Stimulated activated CD8-positive, alpha-beta memory T cell treated with anti-CD3 and anti-CD28 coated beads, Interleukin-7, amount 100 ng/mL, for 1 hour (primary cell): ENCODE data around the gene SH3RF1.
"Not testable (repeated sequence)": the region's sequence is repeated elsewhere in the genome, so short reads cannot be mapped to it uniquely, and the experiment has no call there.

Experiments
- DNase-seq, 2 donors: peaks; one replicate each; pipeline ENCODE4 v3.0.0-alpha.2; 2020; ENCODE audit warnings: low read depth in 2 of 2

Gene SH3RF1

DNA sequence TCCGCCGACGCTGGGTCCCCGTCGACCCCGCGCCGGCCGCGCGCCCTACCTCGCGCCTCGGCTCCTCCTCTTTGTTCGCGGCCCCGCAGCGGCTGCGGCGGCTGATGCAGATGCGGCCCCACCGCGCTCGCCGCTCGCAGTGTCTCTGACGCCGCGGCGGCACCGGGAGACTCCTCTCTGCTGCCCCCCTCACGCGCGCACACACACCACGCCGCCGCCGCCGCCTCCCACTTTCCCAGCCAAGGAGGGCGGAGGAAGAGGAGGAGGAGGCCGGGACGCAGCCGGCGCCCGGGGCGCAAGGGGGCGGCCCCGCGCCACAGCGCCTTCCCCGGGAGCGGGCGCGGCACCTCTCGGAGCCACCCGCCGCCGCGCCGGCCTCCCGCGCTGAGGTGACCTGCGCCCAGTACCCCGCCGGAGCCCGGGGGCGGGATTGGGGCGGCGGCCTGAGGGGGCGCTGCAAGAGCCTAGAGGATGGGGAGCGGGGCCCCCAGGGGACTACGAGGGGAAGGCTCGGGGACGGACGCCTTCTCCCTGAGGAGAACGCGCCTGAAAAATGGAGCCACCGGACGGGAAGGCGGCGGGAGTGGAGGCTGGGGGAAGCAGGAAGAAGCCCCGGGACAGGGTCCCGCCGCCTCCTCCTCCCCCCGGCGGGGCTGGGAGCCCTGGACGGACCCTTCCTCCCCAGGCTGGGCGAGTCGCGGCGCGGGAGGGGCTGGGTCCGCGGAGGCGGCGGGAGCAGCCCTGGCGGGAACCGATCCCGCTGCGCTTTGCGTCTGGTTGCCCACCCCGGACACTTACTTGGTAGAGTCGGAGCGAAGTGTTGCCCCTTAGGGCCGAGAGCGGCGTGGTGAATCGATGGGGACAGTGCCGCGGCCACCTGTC, at the start of gene SH3RF1:
SH3RF1 (minus strand) TSS at position 147 of the 882 bp plus-strand sequence. CDS start 1,744 bp downstream, outside the sequence.
- DNase-seq = no peak

DNA sequence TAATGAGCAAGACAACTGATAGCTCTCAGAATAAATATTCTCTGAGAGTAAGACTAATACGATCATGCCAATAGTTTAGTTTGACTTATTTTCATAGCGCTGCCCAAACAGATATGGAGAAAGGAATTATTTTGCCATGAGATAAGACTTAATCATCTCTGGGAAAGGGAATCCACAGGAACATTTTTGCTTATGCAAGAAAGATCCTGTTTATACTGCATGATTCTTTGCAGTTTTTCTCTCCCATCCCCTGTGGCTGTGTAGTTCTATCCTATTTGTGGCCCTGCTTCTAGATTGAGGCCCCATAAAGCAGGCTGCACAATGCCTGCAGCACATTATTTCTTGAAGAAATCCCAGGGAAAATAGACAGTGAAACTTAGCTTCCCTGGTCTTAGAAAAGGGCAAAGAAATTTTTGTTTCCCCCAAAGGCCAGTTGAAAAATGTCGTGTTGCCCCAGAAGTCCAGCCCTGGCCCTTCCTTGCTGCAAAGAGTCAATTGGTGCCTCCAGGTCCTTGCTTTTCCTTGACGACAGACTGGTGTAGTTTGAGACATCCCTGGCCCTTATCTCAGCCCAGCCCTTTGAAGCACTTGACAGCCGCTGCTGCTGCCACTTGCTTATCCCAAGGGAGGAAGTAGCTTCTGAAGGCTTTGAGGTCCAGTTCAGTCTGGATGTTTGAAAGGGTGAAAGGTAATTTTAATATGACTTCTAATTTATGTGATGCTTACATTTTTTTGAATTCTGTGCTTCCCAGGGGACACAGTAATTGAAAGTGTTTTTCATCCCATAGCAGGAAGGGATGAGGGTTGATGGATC, 45.0 kb upstream of the SH3RF1 start:
- DNase-seq = no peak

DNA sequence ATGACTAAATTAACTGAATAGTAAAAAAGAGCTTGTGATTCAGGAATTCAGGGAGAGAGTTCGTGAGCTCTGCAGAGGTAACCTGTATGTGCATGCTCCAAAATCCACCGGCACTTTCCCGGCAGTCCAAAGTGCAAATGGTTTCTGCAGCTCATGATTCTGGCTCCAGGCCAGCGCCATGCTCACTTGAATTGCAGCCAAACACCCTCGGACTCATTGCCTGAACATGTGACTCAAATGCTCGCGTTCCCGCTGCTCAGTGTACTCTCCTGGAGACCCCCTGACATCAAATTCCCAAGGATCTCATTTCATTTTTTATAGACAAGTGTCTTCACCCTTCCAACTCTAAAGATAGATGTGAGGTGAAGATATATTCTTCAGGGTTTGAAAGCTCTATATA, 44.1 kb upstream of the SH3RF1 start:
- no peak for DNase-seq

DNA sequence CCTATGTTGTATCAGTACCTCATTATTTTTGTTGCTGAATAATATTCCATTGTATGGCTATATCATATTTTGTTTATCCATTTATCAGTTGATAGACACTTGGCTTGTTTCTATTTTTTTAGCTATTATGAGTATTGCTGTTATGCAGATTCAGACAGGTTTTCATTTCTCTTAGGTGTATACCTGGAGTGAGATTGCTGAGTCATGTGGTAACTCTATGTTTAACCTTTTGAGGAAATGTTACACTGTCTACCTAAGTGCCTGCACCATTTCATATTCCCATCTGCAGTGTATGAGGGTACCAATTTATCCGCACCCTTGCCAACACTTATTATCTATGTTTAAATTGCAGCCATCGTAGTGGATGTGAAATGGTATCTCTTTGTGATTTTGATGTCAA, 43.0 kb upstream of the SH3RF1 start:
- no peak for DNase-seq

DNA sequence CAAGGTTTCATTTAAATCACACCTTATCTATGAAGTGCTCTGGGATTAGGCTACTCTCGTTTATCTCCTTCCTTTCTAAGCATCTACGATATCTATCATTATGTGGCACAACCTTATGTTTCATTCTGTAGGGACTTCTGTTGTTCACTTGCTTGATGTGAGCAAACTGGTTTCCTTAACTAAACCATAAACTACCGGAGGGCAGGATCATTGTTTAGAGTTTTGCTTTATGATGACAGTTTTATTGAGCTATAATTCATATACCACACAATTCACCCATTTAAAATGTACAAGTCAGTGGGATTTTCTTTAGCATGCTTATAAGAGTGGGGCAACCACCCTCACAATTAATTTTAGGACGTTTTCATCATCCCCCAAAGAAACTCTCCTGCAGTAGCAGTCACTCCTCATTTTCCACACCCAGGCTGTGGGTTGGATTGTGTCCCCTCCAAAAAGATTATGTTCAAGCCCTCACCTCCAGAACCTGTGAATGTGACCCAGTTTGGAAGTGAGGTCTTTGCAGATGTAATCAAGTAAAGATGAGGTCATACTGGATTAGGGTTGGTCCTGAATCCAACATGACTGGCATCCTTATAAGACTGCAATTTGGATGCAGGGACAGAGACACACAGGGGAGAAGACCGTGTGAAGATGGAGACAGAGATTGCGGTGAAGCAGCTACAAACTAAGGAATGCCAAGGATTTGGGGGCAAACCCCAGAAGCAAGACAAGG, 42.1 kb upstream of the SH3RF1 start:
- no peak for DNase-seq

DNA sequence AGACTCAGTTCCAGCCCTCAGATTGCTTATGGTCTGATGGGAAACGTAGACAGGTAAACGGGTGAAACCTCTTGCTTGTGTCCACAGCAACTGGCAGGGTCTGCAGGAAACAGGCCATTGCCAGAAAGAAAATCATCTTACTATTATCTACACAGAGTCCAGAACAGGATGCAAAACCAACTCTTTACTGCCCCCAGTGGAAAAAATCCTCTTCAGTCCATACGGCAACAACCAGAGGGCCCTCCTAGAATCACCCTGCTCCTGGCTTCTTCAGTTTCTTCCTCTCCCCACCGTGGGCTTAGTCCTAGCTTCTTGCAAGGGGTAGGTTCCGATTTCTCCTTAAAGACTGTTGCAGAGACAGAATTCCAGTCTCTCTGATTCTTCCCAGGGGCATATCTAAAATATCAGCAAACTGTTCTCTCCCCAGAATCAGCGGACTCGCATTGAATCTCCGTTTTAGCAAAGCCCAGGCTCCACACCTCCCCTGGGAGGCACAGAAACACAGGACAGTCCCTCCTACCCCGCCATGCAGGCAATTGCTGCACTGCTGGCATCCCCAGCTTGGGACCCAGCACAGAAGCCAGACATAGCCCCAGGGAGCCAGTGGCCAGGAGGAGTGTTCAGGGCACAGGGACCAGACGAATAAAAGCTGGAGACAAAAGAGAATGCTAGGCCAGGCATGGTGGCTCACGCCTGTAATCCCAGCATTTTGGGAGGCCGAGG, 41.0 kb upstream of the SH3RF1 start:
- DNase-seq = no peak

DNA sequence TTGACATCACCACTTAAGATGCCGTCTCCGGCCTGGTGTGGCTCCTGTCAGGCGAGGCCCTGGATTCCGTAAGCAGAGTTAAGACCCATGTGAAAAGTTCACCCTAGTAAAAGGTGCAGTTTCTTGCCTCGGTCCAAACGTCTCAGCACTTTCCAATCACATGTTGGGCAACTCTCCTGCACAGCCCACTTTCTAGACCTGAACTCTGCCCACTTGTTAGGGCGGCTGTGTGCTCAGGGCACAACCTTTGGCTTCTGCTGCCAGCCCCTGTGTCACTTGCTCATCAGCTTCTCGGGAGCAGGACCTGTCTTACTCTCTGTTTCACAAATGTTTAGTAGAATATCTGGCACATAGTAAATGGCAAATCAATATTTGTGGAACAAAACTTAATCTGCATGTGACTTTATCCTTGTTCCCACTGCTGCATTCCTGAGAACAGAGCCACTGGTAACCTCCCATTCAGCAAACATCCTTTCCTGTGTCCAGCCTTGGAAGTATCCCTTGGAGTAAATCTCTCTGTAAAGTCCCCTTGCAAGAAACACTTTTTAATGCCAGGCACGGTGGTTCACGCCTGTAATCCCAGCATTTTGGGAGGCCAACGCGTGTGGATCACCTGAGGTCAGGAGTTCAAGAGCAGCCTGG, 38.7 kb upstream of the SH3RF1 start:
- no peak for DNase-seq

DNA sequence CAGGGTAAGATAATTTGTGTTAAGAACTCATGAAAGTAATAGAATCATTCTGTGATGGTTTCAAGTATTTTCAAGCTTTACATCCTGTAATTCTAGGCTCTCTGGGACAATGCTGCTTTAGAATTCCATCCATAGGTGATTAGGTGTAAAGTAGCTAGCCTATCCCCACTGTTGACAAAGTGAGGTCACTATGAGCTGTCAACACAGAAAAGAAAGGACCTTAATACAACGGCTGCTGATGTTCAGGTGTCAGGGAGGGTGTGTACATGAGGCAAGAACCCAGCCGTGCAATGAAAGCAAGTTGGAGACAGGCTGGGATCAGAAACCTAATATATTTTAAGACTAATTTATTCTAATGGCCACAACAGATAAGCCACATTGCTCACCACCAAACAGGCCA, 36.8 kb upstream of the SH3RF1 start:
- no peak for DNase-seq

DNA sequence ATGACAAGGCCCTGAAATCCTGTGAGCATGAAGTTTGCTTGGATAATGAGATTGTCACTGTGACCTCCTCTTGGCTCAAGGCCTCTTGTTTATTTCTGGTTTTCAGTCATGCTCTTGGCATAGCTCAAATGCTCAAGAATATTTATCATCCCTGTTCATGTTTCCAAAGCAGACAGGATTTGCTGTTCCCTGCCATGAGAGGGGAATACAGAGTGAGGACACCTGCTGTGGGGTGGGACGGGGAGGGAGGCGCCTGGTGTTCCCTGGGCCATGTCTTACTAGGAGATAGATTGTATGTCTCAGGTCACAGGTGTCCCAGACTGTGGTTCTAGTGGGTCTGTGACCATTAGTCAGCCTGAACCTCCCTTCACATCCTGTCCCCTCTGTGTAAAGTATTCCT, 34.9 kb upstream of the SH3RF1 start:
- DNase-seq = no peak

DNA sequence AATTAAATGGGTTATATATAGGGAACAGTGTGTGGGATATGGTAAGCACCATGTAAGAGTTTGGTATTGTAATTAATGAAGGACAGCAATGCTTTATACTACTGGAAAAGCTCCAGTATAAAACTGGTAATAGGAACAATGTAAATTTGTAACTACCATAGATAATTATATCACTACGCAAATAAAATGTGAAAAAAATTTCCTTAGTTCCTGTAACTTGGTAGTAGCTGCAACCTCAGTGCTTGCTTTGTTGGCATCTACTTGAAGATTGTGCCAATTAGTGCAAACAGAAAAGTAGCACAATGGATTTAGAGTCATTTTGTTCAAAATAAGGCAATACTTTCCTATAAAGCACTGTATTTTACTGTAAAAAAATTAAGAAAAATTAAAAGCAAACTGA, 34.4 kb upstream of the SH3RF1 start:
- no peak for DNase-seq

DNA sequence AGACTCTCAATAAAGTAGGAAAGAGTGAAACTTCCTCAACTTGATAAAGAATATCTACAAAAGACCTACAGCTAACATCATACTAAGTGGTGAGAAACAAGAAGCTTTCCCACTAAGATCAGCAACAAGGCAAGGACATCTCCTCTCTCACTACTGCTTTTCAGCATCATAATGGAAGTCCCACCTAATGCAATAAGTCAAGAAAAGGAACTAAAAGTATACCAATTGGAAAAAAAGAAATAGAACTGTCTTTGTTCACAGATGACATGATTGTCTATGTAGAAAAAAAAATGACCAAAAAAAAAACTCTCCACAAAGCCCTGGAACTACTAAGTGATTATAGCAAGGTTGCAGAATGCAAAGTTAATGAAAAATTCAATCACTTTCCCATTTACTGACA, 25.1 kb upstream of the SH3RF1 start:
- no peak for DNase-seq

DNA sequence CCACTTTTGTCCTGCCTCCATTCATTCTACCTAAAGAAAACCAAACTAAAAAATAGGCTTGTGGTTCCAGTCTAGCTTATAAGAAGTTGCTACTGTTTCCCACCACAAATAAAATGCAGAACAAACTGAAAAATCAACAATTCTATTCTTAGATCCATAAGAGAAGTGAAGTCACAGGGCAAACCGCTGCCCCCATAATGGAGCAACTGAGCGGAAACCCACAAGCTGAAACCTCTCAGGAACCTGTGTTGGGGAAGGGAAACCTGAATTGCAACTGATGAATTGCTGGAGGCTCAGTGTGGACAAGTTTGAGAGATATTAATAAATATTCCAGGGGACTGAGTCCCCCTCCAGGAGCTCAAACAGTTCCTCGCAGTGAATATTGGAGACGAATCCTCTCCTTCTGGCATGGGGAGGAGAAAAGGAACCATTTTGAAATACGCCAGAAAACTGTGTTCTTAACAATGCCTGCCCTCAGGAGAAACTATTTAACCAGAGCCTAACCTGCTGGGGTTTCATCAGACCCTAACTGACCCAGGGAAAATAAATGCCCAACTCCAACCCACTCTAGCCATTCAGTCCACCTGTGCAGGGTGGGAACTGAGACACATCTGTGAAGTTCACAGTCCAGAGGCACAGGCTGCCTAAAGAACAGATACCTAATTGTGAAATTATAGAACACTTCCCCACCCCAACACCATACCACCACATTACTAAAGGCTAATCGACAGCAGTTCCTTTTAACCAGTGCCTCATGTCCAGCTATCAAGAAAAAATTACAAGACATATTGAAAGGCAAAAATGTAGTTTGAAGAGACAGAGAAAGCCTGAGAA, 22.8 kb upstream of the SH3RF1 start:
- no peak for DNase-seq

DNA sequence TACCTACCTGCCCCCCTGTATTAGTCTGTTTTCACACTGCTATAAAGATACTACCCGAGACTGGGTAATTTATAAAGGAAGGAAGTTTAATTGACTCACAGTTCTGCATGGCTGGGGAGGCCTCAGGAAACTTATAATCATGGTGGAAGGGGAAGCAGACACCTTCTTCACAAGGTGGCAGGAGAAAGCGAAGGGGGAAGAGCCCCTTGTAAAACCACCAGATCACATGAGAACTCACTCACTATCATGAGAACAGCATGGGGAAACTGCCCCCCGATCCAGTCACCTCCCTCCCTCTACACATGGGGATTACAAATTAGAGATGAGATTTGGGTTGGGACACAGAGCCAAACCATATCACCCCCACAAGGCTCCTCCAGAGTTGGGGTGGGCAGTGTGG, 17.2 kb upstream of the SH3RF1 start:
- not testable (repeated sequence) for DNase-seq

DNA sequence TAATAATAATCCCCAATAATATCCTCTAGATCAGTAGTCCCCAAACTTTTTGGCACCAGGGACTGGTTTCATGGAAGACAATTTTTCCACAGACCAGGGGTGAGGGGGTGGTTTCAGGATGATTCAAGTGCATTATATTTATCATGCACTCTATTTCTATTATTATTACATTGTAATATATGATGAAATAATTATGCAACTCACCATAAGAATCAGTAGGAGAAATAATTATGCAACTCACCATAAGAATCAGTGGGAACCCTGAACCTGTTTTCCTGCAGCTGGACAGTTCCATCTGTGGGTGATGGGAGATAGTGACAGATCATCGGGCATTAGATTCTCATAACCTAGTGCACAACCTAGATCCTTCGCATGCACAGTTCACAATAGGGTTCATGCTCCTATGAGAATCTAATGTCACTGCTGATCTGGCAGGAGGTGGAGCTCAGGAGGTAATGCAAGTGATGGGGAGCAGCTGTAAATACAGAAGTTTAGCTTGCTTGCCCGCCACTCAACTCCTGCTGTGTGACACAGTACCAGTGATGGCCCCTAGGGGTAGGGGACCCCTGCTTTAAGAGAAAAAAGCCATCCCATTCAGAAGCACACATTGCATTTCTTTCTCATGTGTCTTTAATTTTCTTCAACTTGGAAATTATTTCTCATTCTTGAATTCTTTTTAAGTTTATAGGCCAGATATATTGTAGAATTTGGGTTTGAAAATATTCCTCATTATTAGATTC, 16.0 kb upstream of the SH3RF1 start:
- no peak for DNase-seq

DNA sequence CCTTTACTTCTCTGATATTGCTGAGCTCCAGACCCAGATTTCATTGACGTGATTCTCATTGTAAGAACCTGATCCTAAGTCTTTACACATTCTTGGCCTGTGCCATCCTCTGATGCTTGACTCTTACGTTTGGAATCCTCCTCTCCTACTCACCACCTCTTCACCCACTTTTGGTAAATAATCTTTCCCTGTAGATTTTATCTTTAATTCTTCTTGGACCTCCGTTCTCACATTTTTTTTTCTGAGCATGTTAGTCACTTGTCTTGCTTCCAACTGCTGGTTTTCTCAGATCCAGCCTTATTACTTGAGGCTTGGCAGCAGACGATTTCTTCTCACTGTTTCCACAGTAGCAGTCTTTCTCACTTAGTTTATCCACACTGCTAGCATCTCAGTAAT, 12.4 kb upstream of the SH3RF1 start:
- no peak for DNase-seq

DNA sequence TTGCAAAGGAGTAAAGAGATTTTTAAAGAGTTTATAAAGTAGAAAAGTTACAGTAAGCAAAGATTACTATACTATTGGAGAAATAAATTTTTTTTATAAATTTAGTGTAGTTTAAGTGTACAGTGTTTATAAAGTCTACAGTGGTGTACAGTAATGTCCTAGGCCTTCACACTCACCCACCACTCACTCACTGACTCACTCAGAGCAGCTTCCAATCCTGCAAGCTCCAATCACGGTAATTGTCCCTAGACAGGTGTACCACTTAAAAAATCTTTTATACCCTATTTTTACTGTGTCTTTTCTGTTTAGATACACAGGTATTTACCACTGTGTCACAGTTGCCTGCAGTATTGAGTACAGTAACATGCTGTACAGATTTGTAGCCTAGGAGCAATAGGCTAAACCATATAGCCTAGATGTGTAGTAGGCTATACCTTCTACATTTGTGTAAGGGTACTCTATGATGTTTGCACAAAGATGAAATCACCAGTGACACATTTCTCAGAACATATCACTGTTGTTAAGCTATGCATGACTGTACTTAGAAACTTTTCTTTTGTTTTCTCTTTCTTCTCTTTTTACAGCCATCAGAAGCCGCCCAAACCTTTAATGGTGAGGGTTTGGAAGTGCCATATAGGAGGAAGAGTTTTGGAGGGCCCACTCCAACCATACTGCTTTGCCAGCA, 11.8 kb upstream of the SH3RF1 start:
- no peak for DNase-seq

DNA sequence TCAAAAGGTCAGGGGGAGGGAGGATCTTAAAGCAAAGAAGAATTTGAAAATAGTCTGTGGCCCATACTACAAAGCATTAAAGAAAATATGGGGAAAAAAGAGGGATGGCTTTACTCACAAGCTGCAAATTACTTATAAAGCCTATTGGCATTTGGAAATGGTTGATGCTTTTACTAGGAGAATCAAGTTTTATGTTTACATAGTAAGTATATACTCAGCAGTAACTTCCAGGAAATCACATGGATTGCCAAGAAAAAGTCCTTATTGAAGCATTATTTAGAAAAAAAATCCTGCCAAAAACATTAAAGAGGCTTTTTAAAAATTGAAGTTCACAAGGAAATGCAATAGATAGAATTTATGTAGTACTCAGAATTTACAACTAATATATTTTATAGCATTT, 8.4 kb upstream of the SH3RF1 start:
- DNase-seq = no peak

DNA sequence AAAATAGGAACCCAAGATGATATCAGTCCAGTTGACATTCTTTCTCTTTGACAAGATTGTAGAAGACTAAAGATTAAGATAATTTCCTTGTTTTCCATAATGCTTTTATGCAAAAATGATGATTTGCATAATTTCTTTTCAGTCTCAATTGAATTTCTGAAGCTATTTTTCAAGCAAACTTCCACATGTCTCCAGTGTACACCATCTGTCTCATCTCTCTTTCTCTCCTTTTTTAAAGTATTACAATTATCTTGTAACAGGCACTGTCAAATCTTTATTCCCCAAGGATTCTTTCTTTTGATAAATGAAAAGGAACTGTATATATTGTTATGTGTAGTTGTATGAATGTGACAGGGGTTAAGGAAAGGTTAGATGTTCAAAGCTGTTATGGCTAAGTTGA, 7.9 kb upstream of the SH3RF1 start:
- no peak for DNase-seq

DNA sequence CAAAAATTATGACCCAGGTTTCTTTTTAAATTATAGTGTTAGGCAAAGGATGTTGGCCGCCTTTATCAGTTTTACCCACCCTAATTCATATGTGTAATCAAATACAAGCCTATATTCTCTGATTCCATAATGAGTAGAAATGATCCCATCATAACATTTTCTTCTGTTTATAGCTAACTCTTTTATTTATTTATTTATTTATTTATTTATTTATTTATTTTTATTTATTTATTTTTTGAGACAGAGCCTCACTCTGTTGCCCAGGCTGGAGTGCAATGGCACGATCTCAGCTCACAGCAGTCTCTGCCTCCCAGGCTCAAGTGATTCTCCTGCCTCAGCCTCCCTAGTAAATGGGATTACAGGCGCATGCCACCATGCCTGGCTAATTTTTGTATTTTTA, 7.1 kb upstream of the SH3RF1 start:
- DNase-seq = not testable (repeated sequence)
